Small intestine (tissue), 7 donors: ENCODE data around the gene AMPD3. TPM values are rescaled to one million over a fixed set of nuclear protein-coding genes. Genes with fewer than 3 reads are reported as not detected.

ENCODE experiments used
- DNase-seq, 2 donors: peaks; one replicate each; pipeline versions ENCODE4 v3.0.0 to v3.0.0-alpha.2; 2013
- FAIRE-seq: peaks from 2 replicates; lab custom pipeline; 2012; peaks lifted over from hg19 to GRCh38; lab: Jason Lieb, UNC
- H3K27ac ChIP-seq, 3 donors: one replicate each; pipeline ENCODE4 v1.5.1; 2013; ENCODE audit warnings: low read length in 2 of 3, mild to moderate bottlenecking in 2 of 3, control low read depth in 1 of 3, inconsistent platforms in 1 of 3, low read depth in 1 of 3, moderate library complexity in 1 of 3
- H3K27me3 ChIP-seq, 3 donors: one replicate each; pipeline ENCODE4 v1.6.1; 2013; ENCODE audit warnings: low read length in 3 of 3, inconsistent platforms in 1 of 3; ENCODE audit not compliant: control insufficient read depth in 3 of 3, insufficient read depth in 3 of 3
- H3K36me3 ChIP-seq, 3 donors: one replicate each; pipeline ENCODE4 v1.6.1; 2013; ENCODE audit warnings: low read length in 3 of 3, inconsistent platforms in 1 of 3, low read depth in 1 of 3, mild to moderate bottlenecking in 1 of 3, moderate library complexity in 1 of 3; ENCODE audit not compliant: control insufficient read depth in 3 of 3, insufficient read depth in 2 of 3
- H3K4me1 ChIP-seq, 3 donors: one replicate each; pipeline ENCODE4 v1.6.1; 2013; ENCODE audit warnings: low read length in 2 of 3, inconsistent platforms in 1 of 3, low read depth in 1 of 3, mild to moderate bottlenecking in 1 of 3, moderate library complexity in 1 of 3; ENCODE audit not compliant: control insufficient read depth in 3 of 3, insufficient read depth in 2 of 3
- H3K4me3 ChIP-seq, 3 donors: one replicate each; pipeline ENCODE4 v1.5.1; 2013; ENCODE audit warnings: low read length in 3 of 3, control low read depth in 1 of 3, inconsistent platforms in 1 of 3, low read depth in 1 of 3, mild to moderate bottlenecking in 1 of 3, moderate library complexity in 1 of 3
- H3K9me3 ChIP-seq, 2 donors: one replicate each; pipeline ENCODE4 v1.6.1; 2013; ENCODE audit warnings: low read depth in 1 of 2, low read length in 1 of 2; ENCODE audit not compliant: control insufficient read depth in 2 of 2, insufficient read depth in 1 of 2
- WGBS, 3 donors: extraction: QIAGEN DNeasy Blood & Tissue Kit; methylation state at CpG; one replicate each; pipeline ENCODE4 v1.1.7; 2013; 5-methylcytosine and 5-hydroxymethylcytosine counted together
- polyA plus RNA-seq, 4 donors: library from polyadenylated mRNA; stranded (reverse) in 3 of 4; unstranded in 1 of 4; fragments of 200-250 nt in 3 of 4; fragments of 120-200 nt in 1 of 4; gene quantifications; one replicate each; pipeline versions ENCODE4 v1.2.1 to v1.2.3, GENCODE V29; 2013
- donor health status: healthy with polysubstance abuse.
- donor health status: control.
- donor health status: control.
- donor health status: Bipolar disorder and iron deficiency.
- donor health status: healthy.

The AMPD3 gene
- polyA plus RNA-seq, 4 donors = 2.7 to 5.1 (median 3.6) TPM

GRCh38 chr11:10518123-10518522, 63.1 kb downstream of the AMPD3 start:
- no peak for FAIRE-seq
- Histone ChIP-seq H3K4me1 (no peaks in the 10 kb centered on the region), H3K9me3 (no peaks in the 10 kb centered on the region), H3K4me3 (no peak overlapping the region), H3K27me3 (no peaks in the 10 kb centered on the region), H3K27ac (no peak overlapping the region), H3K36me3 (peaks cover 2 to 17% (median 16%) of the 10 kb centered on the region in 3 donors)
- no peak for DNase-seq

GRCh38 chr11:10518891-10519290, 63.8 kb downstream of the AMPD3 start:
- Histone ChIP-seq H3K27ac (no peak overlapping the region), H3K27me3 (no peaks in the 10 kb centered on the region), H3K9me3 (no peaks in the 10 kb centered on the region), H3K4me1 (no peaks in the 10 kb centered on the region), H3K36me3 (peaks cover 2 to 17% (median 17%) of the 10 kb centered on the region in 3 donors), H3K4me3 (no peak overlapping the region)
- FAIRE-seq = no peak
- DNase-seq = no peak
- 95 to 98% (median 95%) methylated on average over 2 of the region's 2 CpGs for WGBS, 3 donors

- FAIRE-seq (no peak), DNase-seq (no peak)
- H3K36me3 ChIP-seq = peaks cover 2 to 20% (median 17%) of the 10 kb centered on the region in 3 donors
- H3K4me1 ChIP-seq = no peaks in the 10 kb centered on the region
- H3K27ac ChIP-seq = no peak overlapping the region
- WGBS, 3 donors = 93 to 98% (median 96%) methylated on average over 2 of the region's 2 CpGs
- no peak overlapping the region for H3K4me3 ChIP-seq
- no peaks in the 10 kb centered on the region for H3K9me3 ChIP-seq
- H3K27me3 ChIP-seq = no peaks in the 10 kb centered on the region
These were observed 64.6 kb downstream of the AMPD3 start for GRCh38 chr11:10519630-10520029.

GRCh38 chr11:10520562-10520961, 65.5 kb downstream of the AMPD3 start:
- Histone ChIP-seq H3K27ac (no peak overlapping the region), H3K27me3 (no peaks in the 10 kb centered on the region), H3K36me3 (peaks cover 2 to 20% (median 17%) of the 10 kb centered on the region in 3 donors), H3K9me3 (no peaks in the 10 kb centered on the region), H3K4me1 (no peaks in the 10 kb centered on the region), H3K4me3 (no peak overlapping the region)
- no peak for DNase-seq
- WGBS, 3 donors = 89 to 94% (median 94%) methylated on average over 2 of the region's 2 CpGs
- no peak for FAIRE-seq

- no peaks in the 10 kb centered on the region for H3K9me3 ChIP-seq
- DNase-seq (no peak), FAIRE-seq (no peak)
- no peak overlapping the region for H3K27ac ChIP-seq
- H3K4me1 ChIP-seq = peaks cover 0 to 1% (median 0%) of the 10 kb centered on the region in 3 donors
- H3K4me3 ChIP-seq = no peak overlapping the region
- WGBS, 3 donors = 71 to 86% (median 78%) methylated on average over 1 of the region's 1 CpG
- H3K36me3 ChIP-seq = peaks cover 2 to 16% (median 16%) of the 10 kb centered on the region in 3 donors
- H3K27me3 ChIP-seq = no peaks in the 10 kb centered on the region
These were observed 67.2 kb downstream of the AMPD3 start for GRCh38 chr11:10522276-10522675.

- Histone ChIP-seq H3K4me3 (no peak overlapping the region), H3K27ac (no peak overlapping the region), H3K36me3 (peaks cover 2 to 17% (median 16%) of the 10 kb centered on the region in 3 donors), H3K4me1 (peaks cover 0 to 6% (median 0%) of the 10 kb centered on the region in 3 donors), H3K9me3 (no peaks in the 10 kb centered on the region), H3K27me3 (no peaks in the 10 kb centered on the region)
- 72 to 88% (median 72%) methylated on average over 2 of the region's 2 CpGs for WGBS, 3 donors
- FAIRE-seq (no peak), DNase-seq (no peak)
These were observed 67.9 kb downstream of the AMPD3 start for GRCh38 chr11:10522921-10523320.

- no peaks in the 10 kb centered on the region for H3K9me3 ChIP-seq
- FAIRE-seq (no peak), DNase-seq (no peak)
- no peak overlapping the region for H3K4me3 ChIP-seq
- H3K36me3 ChIP-seq = peaks cover 2 to 17% (median 13%) of the 10 kb centered on the region in 3 donors
- no peak overlapping the region for H3K27ac ChIP-seq
- H3K4me1 ChIP-seq = peaks cover 0 to 6% (median 0%) of the 10 kb centered on the region in 3 donors
- no peaks in the 10 kb centered on the region for H3K27me3 ChIP-seq
- 62 to 81% (median 79%) methylated on average over 1 of the region's 1 CpG for WGBS, 3 donors
These were observed 69.4 kb downstream of the AMPD3 start for GRCh38 chr11:10524471-10524870.

- peak in 1 of 2 donors; percentile 39 for DNase-seq
- no peaks in the 10 kb centered on the region for H3K27me3 ChIP-seq
- H3K9me3 ChIP-seq = no peaks in the 10 kb centered on the region
- WGBS, 3 donors = 55 to 65% (median 65%) methylated on average over 6 of the region's 6 CpGs
- H3K36me3 ChIP-seq = peaks cover 2 to 10% (median 9%) of the 10 kb centered on the region in 3 donors
- no peak for FAIRE-seq
- H3K4me3 ChIP-seq = no peak overlapping the region
- peaks cover 0 to 6% (median 0%) of the 10 kb centered on the region in 3 donors for H3K4me1 ChIP-seq
- H3K27ac ChIP-seq = peak overlapping the region in 2 of 3 donors; percentile 0 to 18
These were observed 72.2 kb downstream of the AMPD3 start for GRCh38 chr11:10526974-10527918.
